GM15510 (cell line): Measurements from ENCODE around the gene THAP3.

Source experiments
- POLR2A ChIP-seq: IDR thresholded peaks from 3 replicates; pipeline ENCODE4 v1.6.1; 2011; ENCODE audit warnings: borderline replicate concordance; ENCODE audit not compliant: insufficient read length; ENCODE audit errors: extremely low read depth

THAP3 gene

GRCh38 chr1:6624710-6625583, at the start of gene THAP3:
TSS of gene THAP3 (plus strand) at chr1:6624868. CDS start at chr1:6625219, 351 bp downstream.
- TF ChIP-seq POLR2A, result peak; percentile 49

- TF ChIP-seq POLR2A, result no peak
Measured at GRCh38 chr1:6577831-6578525, 46.7 kb upstream of the THAP3 start.

- TF ChIP-seq POLR2A, result no peak
Measured at GRCh38 chr1:6578624-6579373, 45.9 kb upstream of the THAP3 start.

DNA sequence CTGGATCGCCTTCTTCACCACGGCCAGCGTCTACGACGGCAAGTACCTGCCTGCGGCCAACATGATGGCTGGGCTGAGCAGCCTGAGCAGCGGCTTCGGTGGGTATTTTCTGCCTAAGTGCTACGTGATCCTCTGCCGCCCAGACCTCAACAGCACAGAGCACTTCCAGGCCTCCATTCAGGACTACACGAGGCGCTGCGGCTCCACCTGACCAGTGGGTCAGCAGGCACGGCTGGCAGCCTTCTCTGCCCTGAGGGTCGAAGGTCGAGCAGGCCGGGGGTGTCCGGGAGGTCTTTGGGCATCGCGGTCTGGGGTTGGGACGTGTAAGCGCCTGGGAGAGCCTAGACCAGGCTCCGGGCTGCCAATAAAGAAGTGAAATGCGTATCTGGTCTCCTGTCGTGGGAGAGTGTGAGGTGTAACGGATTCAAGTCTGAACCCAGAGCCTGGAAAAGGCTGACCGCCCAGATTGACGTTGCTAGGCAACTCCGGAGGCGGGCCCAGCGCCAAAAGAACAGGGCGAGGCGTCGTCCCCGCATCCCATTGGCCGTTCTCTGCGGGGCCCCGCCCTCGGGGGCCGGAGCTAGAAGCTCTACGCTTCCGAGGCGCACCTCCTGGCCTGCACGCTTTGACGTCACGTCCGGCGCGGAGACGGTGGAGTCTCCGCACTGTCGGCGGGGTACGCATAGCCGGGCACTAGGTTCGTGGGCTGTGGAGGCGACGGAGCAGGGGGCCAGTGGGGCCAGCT, 45.1 kb upstream of the THAP3 start, which contains the start of gene ZBTB48:
Gene ZBTB48 (plus strand): TSS at position 621 of the 745 bp plus-strand sequence. CDS start 616 bp downstream, outside the sequence.
- TF ChIP-seq POLR2A, result peak; percentile 99

DNA sequence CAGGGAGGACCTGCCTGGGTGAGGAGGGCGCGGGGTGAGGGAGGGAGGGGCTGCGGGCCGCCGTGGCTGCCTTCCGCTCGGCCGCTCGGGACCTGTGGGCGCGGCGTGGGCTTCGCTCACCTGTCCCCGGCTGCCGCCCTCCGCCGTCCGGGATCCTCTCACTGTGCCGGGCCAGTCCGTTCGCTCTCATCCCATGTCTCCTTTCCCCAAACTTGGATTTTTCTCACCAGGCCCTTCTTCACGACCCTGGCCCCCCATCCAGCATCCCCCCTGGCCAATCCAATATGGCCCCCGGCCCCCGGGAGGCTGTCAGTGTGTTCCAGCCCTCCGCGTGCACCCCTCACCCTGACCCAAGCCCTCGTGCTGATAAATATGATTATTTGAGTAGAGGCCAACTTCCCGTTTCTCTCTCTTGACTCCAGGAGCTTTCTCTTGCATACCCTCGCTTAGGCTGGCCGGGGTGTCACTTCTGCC, 44.5 kb upstream of the THAP3 start:
- TF ChIP-seq POLR2A, result no peak

GRCh38 chr1:6580593-6581409, 43.9 kb upstream of the THAP3 start:
- no peak for TF ChIP-seq POLR2A

GRCh38 chr1:6581561-6582305, 42.9 kb upstream of the THAP3 start:
- TF ChIP-seq POLR2A, result no peak

GRCh38 chr1:6582370-6582769, 42.3 kb upstream of the THAP3 start:
- TF ChIP-seq POLR2A, result no peak

- no peak for TF ChIP-seq POLR2A
Measured at GRCh38 chr1:6584126-6585080, 40.3 kb upstream of the THAP3 start.

GRCh38 chr1:6585081-6585722, 39.5 kb upstream of the THAP3 start:
- TF ChIP-seq POLR2A, result no peak

DNA sequence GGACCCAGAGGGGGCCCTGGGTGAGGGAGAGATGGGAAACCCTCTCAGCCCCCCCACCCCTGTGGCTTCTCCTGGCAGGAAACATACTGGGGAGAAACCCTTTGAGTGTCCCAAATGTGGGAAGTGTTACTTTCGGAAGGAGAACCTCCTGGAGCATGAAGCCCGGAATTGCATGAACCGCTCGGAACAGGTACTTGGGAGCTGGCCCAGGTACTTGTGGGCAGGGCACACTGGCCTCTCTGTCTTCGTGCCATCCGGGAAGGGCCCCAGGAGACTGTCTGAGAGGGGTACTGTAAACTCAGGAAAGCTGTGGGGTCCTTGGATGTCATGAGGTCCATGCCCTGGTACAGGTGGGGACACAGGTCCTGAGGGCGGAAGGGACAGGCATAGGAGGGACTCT, 38.8 kb upstream of the THAP3 start:
- TF ChIP-seq POLR2A, result no peak
